GM21529 (cell line): ENCODE measurements around the gene WNT7B.

ENCODE experiments used
- ATAC-seq: cut with Tn5 transposase; IDR thresholded peaks from one replicate; pipeline ENCODE4 v1.9.1; 2021; ENCODE audit not compliant: unreplicated experiment

WNT7B gene

DNA sequence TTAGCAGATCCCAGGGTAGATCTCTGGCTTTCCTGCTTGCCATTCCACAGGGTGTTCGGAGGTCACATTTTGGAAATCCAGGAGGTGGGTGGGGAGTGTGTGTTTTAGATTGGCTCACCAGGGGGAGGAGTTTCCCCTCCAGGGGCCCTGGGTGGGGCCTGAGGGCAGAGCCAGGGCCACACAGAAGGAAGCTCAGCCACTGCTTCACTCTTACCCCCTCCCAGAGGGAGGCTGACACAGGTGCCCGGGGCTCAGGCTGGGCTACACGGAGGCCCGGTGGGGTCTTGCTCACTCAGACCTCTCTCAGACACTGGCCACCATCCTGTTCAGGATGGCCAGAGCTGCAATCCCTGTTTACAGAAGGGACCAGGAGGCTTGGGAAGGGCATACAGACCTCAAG, 2.5 kb downstream of the WNT7B start:
- no peak for ATAC-seq

DNA sequence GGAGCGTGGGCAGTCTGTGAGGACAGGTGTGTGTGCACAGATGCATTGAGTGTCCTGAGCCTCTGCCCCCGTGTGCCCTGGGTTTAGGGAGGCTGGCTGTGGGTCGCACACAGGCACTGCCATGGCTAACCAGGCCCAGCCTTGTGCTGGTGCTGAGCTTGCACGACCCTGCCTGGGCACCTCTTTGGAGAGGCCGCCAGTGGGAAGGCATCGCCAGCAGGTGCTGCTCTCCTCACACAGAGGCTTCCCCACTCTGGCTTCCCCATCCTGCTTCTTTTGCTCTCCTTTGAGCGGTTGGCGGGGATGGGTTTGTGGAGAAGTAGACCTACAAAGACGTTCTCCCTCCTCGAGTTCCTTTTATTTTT, 4.1 kb downstream of the WNT7B start:
- ATAC-seq, result no peak

DNA sequence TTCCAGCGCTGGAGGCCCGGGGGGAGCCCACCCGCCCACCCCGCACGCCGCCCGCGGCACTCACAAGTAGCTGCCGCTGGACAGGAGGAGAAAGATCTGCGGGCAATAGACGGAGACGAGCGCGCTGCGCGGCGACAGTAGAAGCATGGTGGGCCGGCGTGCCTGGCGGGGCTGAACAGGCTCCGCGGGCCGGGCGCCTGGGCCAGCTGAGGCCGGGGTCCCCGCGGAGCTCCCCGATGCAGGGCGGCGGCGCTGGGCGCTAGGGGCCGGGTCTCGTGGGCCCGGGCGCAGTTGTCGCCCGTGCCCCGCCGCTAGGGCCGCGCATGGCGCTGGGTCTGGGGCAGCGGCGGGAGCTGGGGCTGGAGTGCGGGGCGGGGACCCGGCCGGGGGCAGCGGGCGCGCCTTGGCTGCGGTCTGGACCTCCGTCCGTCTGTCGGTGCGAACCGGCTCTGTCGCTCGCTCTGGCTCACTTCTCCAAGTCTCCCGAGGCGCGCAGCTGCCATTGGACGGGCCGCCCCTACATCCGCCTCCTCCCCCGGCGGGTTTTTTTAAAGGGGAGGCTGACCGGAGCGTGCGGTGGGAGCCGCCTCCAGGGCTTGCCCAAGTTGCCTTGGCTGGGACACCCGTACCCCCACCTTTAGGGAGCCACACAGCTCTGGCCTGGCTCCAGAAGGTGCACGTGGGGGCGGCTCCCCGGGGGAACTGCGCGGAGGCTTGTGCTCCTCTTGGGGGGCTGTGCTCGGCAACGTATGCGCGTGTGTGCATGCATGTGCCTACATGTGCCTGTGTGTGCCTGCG, 4.7 kb downstream of the WNT7B start:
- no peak for ATAC-seq

DNA sequence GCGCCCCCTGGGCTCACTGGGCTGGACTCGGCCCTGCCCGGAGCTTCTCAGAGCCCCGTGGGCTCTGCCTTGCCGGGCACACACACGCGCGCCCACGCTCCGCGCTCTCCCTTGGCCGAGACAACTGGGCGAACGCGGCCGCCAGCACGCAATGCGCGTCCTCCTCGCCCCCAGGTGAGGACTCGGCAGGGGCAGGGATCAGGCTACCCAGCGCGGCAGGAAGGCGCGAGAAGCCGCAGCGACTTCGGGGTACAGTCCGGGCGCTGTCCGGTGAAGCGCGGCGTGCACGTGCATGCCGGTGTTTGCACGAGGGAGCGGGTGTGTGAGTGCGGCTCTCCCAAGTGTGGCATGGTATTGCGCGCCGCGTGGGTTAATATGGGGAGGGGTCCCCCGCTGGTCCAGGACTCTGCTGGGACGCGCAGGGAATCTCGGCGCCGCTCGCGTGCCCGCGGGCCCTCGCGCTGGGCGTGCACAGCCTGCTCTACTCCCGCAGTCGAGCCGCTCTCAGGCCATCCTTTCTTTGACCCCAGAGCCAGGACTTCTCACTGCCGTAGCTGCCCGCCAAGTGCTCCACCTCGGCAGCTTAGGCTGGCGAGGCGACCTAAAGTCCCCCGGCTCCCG, 5.4 kb downstream of the WNT7B start:
- ATAC-seq, result no peak

DNA sequence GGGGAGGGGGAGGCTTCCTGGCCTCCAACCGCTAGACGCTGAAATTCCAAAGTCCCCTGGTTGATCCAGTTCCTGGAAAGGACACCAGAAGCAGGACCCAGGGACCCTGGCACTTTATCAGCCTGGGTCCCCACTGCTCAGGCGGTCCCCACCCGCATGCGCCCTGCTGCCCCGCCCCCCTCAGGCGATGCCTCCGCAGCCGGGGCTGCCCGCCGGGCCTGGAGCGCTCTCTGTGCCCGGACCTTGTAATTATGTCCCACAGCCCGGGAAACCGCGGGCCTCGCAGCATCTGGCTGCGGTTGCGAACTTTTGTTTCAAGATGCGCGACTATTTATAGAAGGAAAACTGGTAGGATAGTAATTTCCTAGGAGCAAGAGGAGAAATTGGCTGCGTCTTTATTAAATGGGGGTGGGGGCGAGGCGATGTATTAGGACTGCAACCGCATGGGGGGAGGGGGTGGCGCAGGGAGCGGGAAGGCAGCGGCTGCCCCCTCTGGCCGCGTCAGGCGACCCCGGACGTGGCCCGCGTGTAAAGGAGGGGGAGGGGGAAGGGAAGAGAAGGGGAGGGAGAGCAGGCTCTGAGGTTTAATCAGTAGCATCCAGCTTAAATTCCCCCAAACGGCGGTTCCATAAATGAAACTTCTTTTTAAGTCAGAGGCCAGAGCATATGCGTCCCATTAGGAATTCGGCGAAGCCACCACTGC, 6.1 kb downstream of the WNT7B start:
- no peak for ATAC-seq

DNA sequence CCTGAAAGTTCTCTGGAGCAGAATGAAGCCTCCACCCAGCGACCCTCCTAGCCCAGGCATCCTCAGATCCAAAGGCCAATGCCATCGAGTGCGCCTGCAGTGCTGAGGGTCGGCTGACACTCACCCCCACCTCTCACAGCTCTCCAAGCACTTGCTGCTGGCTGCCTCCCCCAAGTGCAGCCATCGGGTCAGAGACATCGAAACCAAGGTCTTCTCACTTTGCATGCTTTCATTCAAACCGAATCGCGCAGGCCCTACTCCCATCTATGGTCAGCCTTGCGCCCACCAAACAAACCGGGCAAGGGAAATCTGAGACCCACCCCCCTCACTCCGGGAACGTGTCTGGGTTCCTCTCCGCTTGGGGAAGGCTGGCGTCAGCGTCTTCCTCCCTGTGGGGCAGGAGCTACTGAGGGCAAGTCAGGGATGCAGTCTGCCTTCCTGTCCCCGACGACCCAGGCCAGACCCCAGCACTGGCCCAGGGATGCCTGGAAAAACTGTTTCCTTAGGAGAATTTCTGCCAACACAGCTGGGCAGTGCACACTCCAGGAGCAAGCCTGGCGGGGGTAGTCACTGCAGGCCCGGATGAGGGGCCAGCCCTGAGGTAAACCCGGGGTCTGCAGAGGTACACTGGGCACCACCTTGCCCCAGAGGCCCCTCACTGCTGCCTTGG, 7.0 kb downstream of the WNT7B start:
- no peak for ATAC-seq

DNA sequence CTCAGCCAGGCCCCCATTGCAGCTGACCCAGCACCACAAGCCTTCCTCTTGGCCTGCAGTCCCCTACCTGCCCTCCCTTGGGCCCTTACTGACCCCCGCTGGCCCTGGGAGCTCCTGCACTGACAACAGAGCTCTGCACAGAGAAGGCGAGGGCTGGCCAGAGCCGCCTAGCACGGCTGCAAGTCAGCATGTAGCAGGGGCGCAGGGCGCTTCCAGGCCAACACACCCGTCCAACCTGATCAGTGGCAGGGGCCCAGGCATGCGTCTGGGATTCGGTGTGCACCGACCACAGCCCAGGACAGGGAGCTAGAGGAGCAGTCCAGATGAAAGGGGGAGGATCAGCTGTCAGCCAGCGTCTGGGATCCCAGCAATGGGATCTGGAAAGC, 7.6 kb downstream of the WNT7B start:
- no peak for ATAC-seq

DNA sequence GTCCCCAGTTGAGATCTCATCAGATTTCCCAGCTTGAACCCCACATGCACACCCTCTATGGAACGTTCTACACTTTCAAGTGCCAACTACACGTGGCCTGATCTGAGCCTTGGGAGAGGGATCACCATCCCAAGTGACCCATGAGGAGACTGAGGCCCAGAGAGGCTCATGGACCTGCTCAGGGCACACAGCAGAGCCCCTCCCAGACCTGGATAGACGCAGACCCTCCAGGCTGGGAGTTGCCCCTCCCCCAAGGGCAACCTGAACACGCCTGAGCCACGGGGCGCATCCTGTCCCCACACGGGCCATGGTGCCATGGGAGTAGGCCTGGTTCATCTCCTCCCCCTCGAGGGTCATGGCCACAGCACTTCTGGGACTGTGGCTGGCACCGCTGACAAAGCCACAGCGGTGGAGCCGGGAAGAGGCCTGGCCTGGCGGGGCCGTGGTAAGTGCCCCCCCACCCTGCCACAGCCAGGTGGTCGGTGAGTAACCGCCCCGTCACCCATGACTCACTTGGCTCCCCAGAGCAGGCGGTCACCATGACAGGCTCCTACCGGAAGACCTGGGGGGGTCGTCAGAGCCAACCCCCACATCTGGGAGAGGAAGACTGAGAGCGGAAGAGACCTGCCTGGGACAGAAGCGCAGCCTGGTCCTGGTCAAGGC, 8.1 kb downstream of the WNT7B start:
- no peak for ATAC-seq

DNA sequence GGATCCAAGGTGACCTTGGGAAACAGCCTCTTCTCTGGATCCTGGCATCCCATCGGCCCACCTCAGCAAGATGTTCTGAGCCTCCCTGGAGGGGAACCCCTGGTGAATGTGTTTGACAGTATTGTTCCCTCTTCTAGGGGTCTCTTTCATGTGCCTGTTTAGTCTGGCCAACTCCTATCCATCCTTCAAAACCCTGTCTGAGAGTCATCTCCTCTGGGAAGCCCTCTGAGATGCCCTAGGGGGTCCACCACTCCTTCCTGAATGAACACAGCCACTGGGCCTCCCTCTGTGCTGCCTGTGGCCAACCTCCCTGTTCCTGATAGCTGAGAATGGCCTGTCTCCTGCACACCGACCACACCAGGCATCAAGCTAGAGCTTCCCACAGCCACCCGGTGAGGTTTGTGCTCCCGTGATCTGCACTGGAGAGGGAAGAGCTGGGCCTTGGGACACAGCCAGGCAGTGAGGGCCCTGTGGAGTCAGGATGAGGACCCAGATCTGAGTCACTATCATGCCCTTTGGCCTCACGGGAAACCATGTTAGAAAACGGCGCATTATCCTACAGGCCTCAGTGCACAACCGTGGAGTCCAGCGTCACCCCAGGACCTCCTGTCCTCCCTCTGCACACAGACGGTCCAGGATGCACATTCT, 8.8 kb downstream of the WNT7B start:
- no peak for ATAC-seq

DNA sequence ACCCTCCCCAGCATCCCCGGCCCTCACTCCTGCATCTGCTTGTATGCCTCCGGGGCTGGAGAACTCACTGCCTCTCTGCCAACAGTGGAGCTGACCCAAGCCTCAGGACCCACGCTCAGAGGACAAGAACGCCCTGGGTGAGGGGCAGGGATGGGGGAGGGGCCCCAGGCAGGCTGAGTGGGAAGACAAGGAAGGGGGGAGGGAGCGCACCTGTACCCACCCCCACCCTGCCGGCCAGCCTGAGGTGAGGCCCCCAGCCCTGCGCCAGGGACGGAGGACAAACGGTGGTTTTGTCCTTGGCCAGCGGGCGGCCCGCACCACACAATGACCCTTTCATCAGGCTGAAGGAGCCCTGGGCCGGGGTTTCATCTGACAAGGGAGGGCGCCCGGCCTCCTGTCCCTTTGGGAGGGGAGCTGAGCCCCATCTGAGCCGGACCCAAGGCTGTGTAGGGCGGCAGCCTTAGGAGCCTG, 10.0 kb downstream of the WNT7B start:
- no peak for ATAC-seq

DNA sequence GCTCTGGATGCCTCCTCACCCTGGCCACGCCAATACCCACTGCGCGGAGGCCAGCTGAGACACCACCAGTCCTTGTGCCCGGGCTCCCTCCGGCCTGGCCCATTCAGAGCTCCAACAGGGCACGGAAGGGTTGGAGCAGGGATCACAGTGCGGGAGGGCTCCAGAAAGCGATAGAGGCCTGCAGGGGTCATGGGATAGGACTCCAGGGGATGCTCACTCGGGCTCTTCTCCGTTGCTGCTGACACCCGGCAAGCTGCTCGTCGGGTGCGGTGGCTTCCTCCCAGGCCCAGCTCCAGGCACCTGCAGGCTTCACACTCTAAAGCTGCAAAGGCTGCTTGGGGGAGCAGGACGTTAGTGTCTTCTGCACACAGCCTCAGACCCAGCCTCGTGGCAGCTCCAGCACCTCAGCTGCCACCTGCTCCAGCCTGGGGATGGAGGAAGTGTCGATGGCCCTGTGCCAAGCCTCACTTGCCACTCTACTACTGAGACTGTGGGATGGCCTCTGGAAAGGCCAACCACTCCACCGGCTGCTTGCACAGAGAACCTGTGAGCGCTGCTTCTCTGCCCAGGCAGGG, 10.6 kb downstream of the WNT7B start:
- ATAC-seq, result no peak

DNA sequence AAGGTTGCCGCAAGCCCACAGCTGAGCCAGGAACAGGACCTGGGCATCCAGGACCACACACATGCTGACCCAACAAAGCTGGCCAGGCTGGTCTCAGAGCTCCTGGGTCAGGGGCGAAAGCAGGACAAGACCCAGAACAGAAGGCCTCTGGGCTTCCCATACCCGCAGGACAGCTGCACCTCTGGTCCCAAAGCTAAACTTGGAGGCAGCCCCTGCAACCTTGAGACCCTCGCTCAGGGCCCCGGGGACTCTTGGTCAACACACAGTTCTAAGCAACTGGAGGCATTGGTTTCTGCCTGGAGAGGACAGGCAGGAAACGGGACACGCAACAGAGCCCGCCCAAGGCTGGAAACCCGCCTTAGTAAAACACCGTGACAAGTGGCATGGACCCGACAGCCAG, 11.4 kb downstream of the WNT7B start:
- no peak for ATAC-seq

DNA sequence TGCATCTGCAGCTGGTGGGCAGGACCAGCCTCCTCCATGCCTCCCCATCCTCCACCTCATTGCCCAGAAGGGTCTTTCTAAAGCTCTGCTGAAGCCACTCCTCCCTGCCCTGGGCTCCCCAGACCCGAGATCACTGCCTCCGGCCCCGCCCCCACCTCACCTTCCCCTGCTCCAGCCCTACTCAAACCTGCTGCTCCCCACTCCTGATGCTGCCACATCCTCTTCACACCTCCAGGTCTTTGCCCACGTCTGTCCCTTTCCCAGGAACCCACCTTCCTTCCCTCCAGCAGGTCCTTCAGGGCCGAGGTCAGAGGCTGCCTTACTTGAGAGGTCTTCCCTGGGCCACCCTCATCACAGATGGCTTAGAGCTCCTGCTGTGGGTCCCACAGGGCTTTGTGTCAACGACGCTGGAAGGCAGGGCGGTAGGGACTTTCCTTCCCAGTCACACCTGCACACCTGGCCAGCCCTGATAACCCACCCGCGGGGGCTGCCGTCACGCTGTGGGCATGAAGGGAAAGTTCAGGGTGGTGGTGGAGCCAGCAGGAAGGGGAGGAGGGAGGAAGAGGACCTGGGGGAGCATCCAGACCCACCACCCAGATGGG, 11.9 kb downstream of the WNT7B start:
- no peak for ATAC-seq

DNA sequence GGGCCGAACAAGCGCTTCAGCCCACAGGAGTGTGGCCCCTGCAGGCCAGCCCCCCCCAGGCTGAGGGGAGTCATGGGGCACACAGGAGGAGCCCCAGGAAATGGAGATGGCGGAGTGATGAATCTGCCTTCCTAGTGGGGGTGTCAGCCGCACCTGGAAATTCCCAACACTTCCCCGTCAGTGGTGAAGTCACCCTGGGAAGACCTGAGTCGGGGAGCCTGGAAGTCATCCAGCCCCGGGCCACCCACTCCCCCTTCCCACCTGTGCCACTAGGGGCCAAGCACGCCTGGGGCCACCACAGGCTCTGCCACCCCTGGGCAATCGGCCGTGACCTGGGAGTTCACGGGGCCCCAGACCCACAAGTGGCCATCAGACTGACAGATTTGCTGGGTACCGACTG, 12.6 kb downstream of the WNT7B start:
- no peak for ATAC-seq

DNA sequence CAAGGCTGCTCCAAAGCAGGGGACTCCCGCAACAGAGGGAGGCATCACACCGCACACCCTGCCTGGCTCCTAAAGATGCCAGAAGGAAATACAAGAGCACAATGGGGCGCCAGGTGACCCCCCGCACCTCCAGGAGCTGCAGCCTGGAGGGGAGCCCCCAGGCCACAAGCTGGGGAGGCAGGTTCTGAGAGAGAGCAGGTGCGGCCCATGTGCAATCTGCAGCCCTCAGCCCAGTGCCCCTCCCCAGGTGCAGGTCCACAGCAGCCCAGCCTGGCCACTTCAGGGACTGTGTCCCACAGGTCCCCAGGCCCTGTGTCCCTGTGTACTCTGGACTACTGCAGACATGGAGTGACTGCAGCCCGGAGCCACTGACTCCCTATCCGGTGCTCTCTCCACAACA, 13.1 kb downstream of the WNT7B start:
- no peak for ATAC-seq

DNA sequence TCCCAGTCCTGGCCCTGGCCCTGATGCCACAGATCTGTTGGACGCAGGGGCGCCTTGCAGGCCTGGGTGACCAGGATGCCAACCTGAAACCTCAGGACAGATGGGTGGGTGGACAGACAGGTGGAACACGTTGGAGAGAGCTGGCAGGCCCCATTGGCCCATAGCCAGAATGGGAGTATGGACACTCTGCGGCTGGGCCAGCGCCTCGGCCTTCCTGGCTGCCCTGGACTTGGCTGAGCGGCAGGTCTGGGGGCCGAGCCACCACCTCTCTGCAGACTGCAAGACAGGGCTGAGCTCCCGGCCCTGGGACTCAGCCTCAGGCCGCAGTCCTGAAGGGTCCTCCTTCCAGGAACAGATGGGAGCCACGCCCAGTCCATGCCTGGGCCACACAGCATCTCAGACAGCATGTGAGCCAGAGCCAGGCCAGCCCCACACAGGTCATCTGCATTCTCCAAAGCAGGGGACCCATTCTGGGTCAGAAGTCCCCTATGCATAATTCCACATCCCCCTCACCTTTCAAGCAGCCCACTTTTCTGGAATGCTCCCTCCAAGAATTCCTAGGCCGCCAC, 14.1 kb downstream of the WNT7B start:
- ATAC-seq, result no peak

DNA sequence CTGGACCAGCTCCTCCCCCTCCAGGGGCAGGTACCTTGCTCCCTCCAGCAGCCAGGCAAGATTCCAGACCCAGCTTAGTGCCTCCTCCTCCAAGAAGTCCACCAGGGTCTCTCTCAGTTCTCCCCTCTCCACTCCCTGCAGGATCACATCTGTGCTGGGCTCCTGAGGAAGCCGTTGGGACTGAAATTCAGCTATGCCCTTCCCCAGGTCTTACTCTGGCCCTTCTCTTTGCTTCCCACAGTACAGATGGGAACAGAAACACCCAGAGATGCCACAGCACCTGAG, 14.6 kb downstream of the WNT7B start:
- no peak for ATAC-seq

DNA sequence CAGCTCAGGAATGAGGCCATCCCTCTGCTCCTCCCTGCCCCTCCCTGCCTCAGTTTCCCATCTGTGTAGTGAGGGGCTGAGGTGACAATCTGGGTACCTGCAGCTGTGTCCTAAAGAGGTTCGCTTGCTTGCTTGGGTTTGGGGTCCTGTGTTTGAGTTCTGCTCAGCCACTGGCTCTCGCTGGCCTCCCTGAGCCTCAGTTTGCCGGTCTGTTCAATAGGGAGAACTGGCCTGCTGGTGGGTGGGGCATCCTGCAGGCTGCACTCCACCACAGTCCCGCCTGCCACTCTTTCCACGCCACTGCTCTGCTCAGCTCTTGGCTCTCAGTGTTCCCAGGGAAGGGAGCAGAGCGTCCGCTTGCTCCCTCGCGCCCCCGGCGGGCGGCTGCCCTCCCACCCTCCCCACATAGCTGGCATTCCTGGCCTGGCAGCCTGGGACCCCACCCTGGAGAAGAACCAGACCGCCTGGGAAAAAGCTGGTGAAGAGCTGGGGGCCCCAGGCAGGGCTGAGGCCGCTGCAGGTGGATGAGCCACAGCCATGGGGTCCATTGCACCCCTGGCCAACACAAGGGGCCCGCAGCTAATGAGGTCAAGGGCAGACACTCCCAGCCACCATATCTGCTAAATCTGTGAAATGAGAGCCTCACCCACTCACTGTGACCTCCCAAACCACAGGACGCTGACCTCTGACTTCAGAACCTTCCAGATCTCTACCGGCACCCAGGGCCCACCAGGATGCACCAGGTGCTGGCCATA, 15.1 kb downstream of the WNT7B start:
- ATAC-seq, result no peak
